BLaER1 (cell line): Measurements from ENCODE around the gene CGB2.
A peak's percentile ranks its signal among the peaks of the same experiment; 100 is the strongest.

Source experiments
- H3K27ac ChIP-seq: shearing (Covaris generic); formaldehyde crosslinking; 2 replicates; pipeline ENCODE4 v1.8.1; 2022
- H3K27me3 ChIP-seq: shearing (Covaris generic); formaldehyde crosslinking; 2 replicates; pipeline ENCODE4 v1.8.1; 2022
- H3K36me3 ChIP-seq: shearing (Covaris generic); formaldehyde crosslinking; 2 replicates; pipeline ENCODE4 v1.8.1; 2022
- H3K4me1 ChIP-seq: shearing (Covaris generic); formaldehyde crosslinking; 2 replicates; pipeline ENCODE4 v1.8.1; 2022
- H3K4me2 ChIP-seq: shearing (Covaris generic); formaldehyde crosslinking; 2 replicates; pipeline ENCODE4 v1.8.1; 2022
- H3K4me3 ChIP-seq: shearing (Covaris generic); formaldehyde crosslinking; 2 replicates; pipeline ENCODE4 v1.8.1; 2022
- H3K9ac ChIP-seq: shearing (Covaris generic); formaldehyde crosslinking; 2 replicates; pipeline ENCODE4 v1.8.1; 2022
- H3K9me3 ChIP-seq: shearing (Covaris generic); formaldehyde crosslinking; 2 replicates; pipeline ENCODE4 v1.8.1; 2022
- H4K20me1 ChIP-seq: shearing (Covaris generic); formaldehyde crosslinking; 2 replicates; pipeline ENCODE4 v1.8.1; 2022
- Cebpa-rat ChIP-seq: shearing (Covaris generic); IDR thresholded peaks from 2 replicates; pipeline ENCODE4 v1.8.1; 2022

Gene CGB2

GRCh38 chr19:48991873-48992580 is 39.7 kb upstream of the CGB2 start:
- H3K36me3 ChIP-seq, result peaks cover 34% of the 10 kb centered on the region
- no peak for TF ChIP-seq Cebpa-rat
- H3K9ac ChIP-seq, result peak overlapping the region; percentile 93
- H3K27ac ChIP-seq, result peak overlapping the region; percentile 86
- peaks cover 66% of the 10 kb centered on the region for H3K4me1 ChIP-seq
- H3K9me3 ChIP-seq, result no peaks in the 10 kb centered on the region
- H3K4me3 ChIP-seq, result peak overlapping the region; percentile 94
- peaks cover 28% of the 10 kb centered on the region for H4K20me1 ChIP-seq
- no peaks in the 10 kb centered on the region for H3K27me3 ChIP-seq
- peak overlapping the region; percentile 99 for H3K4me2 ChIP-seq

DNA sequence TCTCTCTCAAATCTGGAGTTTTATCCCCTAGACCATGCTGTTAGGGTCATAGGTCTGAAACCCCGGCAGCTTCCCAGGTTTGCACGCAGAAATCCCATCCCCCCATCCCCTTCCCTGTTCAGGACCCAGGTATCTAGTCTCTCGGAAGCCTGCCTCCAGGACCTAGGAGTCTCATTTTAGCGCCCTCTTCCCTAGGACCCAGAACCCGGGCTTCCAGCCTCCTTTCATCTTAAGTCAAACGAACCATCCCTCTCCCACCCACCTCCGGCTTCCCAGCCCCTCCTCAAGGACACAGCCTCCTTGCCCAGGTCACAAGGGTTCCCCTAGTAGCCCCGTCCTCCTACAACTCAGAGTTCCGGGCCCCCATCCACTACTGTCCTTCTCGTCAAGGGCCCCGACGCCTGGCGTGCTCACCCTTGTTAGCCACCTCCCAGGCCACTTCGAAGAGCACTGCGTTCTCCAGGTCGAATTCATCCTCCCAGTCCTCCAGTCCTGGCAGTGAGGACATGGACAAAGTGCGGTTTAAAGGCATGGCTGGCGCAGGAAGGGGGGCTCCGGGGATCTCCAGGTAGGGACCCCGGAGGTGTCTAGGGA is 39.0 kb upstream of the CGB2 start:
- Histone ChIP-seq H4K20me1 (peaks cover 34% of the 10 kb centered on the region), H3K9ac (peak overlapping the region; percentile 93), H3K4me3 (peak overlapping the region; percentile 94), H3K4me2 (peak overlapping the region; percentile 99), H3K36me3 (peaks cover 31% of the 10 kb centered on the region), H3K27ac (peak overlapping the region; percentile 86), H3K9me3 (no peaks in the 10 kb centered on the region), H3K4me1 (peaks cover 66% of the 10 kb centered on the region), H3K27me3 (no peaks in the 10 kb centered on the region)
- no peak for TF ChIP-seq Cebpa-rat

GRCh38 chr19:48993175-48994034 is 38.3 kb upstream of the CGB2 start, which contains the start of the genes GYS1 and RUVBL2:
TSS of gene GYS1 (minus strand) at chr19:48993309. CDS start at chr19:48993112, 197 bp downstream.
TSS of gene RUVBL2 (plus strand) at chr19:48993887. CDS start at chr19:48993912, 25 bp downstream.
- H3K4me1 ChIP-seq, result peaks cover 61% of the 10 kb centered on the region
- peak within 1 kb of the TSS; percentile 94 for H3K4me3 ChIP-seq
- peak within 1 kb of the TSS; percentile 93 for H3K9ac ChIP-seq
- peak within 1 kb of the TSS; percentile 99 for H3K4me2 ChIP-seq
- H4K20me1 ChIP-seq, result peaks cover 42% of the 10 kb centered on the region
- peaks cover 26% of the 10 kb centered on the region for H3K36me3 ChIP-seq
- no peaks in the 10 kb centered on the region for H3K9me3 ChIP-seq
- peak within 1 kb of the TSS; percentile 92 for H3K27ac ChIP-seq
- H3K27me3 ChIP-seq, result no peaks in the 10 kb centered on the region
- TF ChIP-seq Cebpa-rat, result peak; percentile 78

- Histone ChIP-seq H3K4me2 (peak overlapping the region; percentile 98), H3K27ac (peak overlapping the region; percentile 92), H3K9me3 (no peaks in the 10 kb centered on the region), H3K9ac (peak overlapping the region; percentile 93), H4K20me1 (peaks cover 48% of the 10 kb centered on the region), H3K4me1 (peaks cover 55% of the 10 kb centered on the region), H3K27me3 (no peaks in the 10 kb centered on the region), H3K4me3 (peak overlapping the region; percentile 94), H3K36me3 (peaks cover 26% of the 10 kb centered on the region)
- TF ChIP-seq Cebpa-rat, result no peak
These were observed 37.7 kb upstream of the CGB2 start for GRCh38 chr19:48994035-48994386.

DNA sequence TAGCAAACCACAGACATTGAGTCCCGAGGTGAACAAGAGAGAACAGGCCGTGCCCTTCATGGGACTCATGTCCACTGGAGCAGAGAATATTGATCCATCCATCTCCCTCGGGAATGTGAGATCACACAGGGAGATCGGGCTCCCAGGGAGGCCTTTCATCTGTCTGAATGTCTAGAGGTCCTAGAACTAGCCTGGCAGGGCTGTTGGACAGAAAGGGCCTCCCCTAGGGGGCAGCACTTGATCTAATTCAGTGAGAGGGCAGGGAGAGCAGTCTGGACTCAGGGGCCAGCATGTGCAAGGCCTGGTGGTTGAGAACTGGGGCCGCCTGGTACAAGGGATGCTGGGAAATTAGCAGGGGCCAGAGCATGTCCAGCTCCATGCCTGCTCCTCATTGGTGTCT is 33.7 kb upstream of the CGB2 start:
- H3K4me3 ChIP-seq, result no peak overlapping the region
- peaks cover 54% of the 10 kb centered on the region for H3K36me3 ChIP-seq
- H3K4me1 ChIP-seq, result peaks cover 23% of the 10 kb centered on the region
- peaks cover 67% of the 10 kb centered on the region for H4K20me1 ChIP-seq
- no peak for TF ChIP-seq Cebpa-rat
- H3K27ac ChIP-seq, result no peak overlapping the region
- H3K9me3 ChIP-seq, result no peaks in the 10 kb centered on the region
- no peak overlapping the region for H3K4me2 ChIP-seq
- no peaks in the 10 kb centered on the region for H3K27me3 ChIP-seq
- no peak overlapping the region for H3K9ac ChIP-seq

- Histone ChIP-seq H3K9me3 (no peaks in the 10 kb centered on the region), H3K4me2 (no peak overlapping the region), H3K4me3 (no peak overlapping the region), H3K4me1 (peaks cover 17% of the 10 kb centered on the region), H3K9ac (no peak overlapping the region), H3K27ac (no peak overlapping the region), H3K36me3 (peaks cover 72% of the 10 kb centered on the region), H4K20me1 (peaks cover 67% of the 10 kb centered on the region), H3K27me3 (no peaks in the 10 kb centered on the region)
- no peak for TF ChIP-seq Cebpa-rat
These were observed 32.0 kb upstream of the CGB2 start for GRCh38 chr19:48999481-49000325.

- H3K9ac ChIP-seq, result no peak overlapping the region
- H3K4me3 ChIP-seq, result no peak overlapping the region
- H3K27ac ChIP-seq, result no peak overlapping the region
- peaks cover 38% of the 10 kb centered on the region for H4K20me1 ChIP-seq
- no peak overlapping the region for H3K4me2 ChIP-seq
- H3K9me3 ChIP-seq, result no peaks in the 10 kb centered on the region
- no peak for TF ChIP-seq Cebpa-rat
- H3K4me1 ChIP-seq, result no peaks in the 10 kb centered on the region
- H3K36me3 ChIP-seq, result peaks cover 98% of the 10 kb centered on the region
- no peaks in the 10 kb centered on the region for H3K27me3 ChIP-seq
These were observed 27.6 kb upstream of the CGB2 start for GRCh38 chr19:49004133-49004532.

DNA sequence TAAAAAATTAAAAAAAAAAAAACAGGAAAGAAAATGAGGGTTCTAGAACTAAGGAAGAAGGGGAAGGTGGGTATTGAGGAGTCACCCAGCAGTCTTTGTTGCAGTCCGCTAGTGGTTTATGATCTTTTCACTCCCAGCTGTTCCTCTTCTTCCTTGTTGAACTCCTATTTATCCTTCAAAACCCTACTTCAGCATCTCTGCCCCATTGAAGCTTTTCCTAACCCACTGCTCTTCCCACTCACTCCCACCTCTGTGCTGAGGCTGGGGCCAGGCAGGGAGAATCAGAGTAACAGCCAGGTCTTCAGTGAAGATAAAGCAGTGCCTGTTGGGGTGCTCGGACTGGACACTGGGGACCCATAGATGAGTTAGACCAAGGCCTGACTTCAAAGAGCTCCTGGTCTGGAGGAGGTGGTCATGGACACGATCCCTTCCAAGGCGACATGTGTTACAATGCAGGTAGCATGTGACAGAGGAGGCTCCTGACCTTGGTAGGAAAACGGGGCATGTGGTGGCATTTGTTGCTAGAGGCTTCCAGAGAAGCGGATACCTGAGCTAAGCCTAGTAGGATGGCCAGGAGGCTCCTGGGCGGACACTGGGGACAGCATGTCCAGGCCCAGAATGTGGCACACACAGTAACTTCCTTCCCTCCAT is 26.6 kb upstream of the CGB2 start:
- no peak for TF ChIP-seq Cebpa-rat
- H3K4me3 ChIP-seq, result no peak overlapping the region
- peaks cover 98% of the 10 kb centered on the region for H3K36me3 ChIP-seq
- H3K27me3 ChIP-seq, result no peaks in the 10 kb centered on the region
- no peak overlapping the region for H3K9ac ChIP-seq
- peaks cover 28% of the 10 kb centered on the region for H4K20me1 ChIP-seq
- H3K4me2 ChIP-seq, result no peak overlapping the region
- no peaks in the 10 kb centered on the region for H3K9me3 ChIP-seq
- H3K27ac ChIP-seq, result no peak overlapping the region
- H3K4me1 ChIP-seq, result no peaks in the 10 kb centered on the region

GRCh38 chr19:49006905-49007304 is 24.8 kb upstream of the CGB2 start:
- H3K27ac ChIP-seq, result no peak overlapping the region
- H3K36me3 ChIP-seq, result peaks cover 99% of the 10 kb centered on the region
- H3K4me3 ChIP-seq, result no peak overlapping the region
- H3K9ac ChIP-seq, result no peak overlapping the region
- H3K4me1 ChIP-seq, result no peaks in the 10 kb centered on the region
- H3K27me3 ChIP-seq, result no peaks in the 10 kb centered on the region
- peaks cover 28% of the 10 kb centered on the region for H4K20me1 ChIP-seq
- no peak overlapping the region for H3K4me2 ChIP-seq
- no peaks in the 10 kb centered on the region for H3K9me3 ChIP-seq
- TF ChIP-seq Cebpa-rat, result no peak
